MV-4-11 (cell line): ENCODE data around the gene CLCNKB.
"Not testable (repeated sequence)": the region's sequence is repeated elsewhere in the genome, so short reads cannot be mapped to it uniquely, and the experiment has no call there.

ENCODE experiments used
- DNase-seq: peaks from one replicate; lab custom pipeline; 2025; lab: John Stamatoyannopoulos, UW

CLCNKB gene

GRCh38 chr1:16043521-16043920 is at the start of gene CLCNKB:
TSS of gene CLCNKB (plus strand) at chr1:16043782. CDS start at chr1:16044493, 711 bp downstream.
- DNase-seq, result no peak

- DNase-seq, result no peak
Observed at GRCh38 chr1:15994081-15994480, 49.5 kb upstream of the CLCNKB start.

GRCh38 chr1:15994590-15995351 is 48.8 kb upstream of the CLCNKB start:
- peak; percentile 28 for DNase-seq

- no peak for DNase-seq
Observed at GRCh38 chr1:15997076-15997585, 46.5 kb upstream of the CLCNKB start.

- no peak for DNase-seq
Observed at GRCh38 chr1:15997637-15998280, 45.8 kb upstream of the CLCNKB start.

GRCh38 chr1:15998929-15999328 is 44.7 kb upstream of the CLCNKB start:
- DNase-seq, result no peak

GRCh38 chr1:16001274-16001673 is 42.3 kb upstream of the CLCNKB start:
- DNase-seq, result not testable (repeated sequence)

- no peak for DNase-seq
Observed at GRCh38 chr1:16005597-16005996, 38.0 kb upstream of the CLCNKB start.

- DNase-seq, result no peak
Observed at GRCh38 chr1:16006010-16006409, 37.6 kb upstream of the CLCNKB start.

- no peak for DNase-seq
Observed at GRCh38 chr1:16006552-16007485, 36.8 kb upstream of the CLCNKB start.

- no peak for DNase-seq
Observed at GRCh38 chr1:16007671-16008341, 35.8 kb upstream of the CLCNKB start.

- peak; percentile 14 for DNase-seq
Observed at GRCh38 chr1:16009030-16009460, 34.5 kb upstream of the CLCNKB start.

- no peak for DNase-seq
Observed at GRCh38 chr1:16009678-16010077, 33.9 kb upstream of the CLCNKB start.

- DNase-seq, result no peak
Observed at GRCh38 chr1:16010837-16011236, 32.7 kb upstream of the CLCNKB start.

GRCh38 chr1:16011936-16012589 is 31.5 kb upstream of the CLCNKB start:
- DNase-seq, result no peak

- peak; percentile 77 for DNase-seq
Observed at GRCh38 chr1:16012590-16013219, 30.9 kb upstream of the CLCNKB start.

GRCh38 chr1:16013220-16013907 is 30.2 kb upstream of the CLCNKB start:
- peak; percentile 51 for DNase-seq

- DNase-seq, result no peak
Observed at GRCh38 chr1:16013908-16014258, 29.7 kb upstream of the CLCNKB start.

GRCh38 chr1:16014509-16015482 is 28.8 kb upstream of the CLCNKB start:
- DNase-seq, result no peak
